ENCODE measurements around the gene AP1B1.

GRCh38 chr22:29306835-29307595 is 81.4 kb downstream of the AP1B1 start:
- TF ChIP-seq CTCF (conservative IDR thresholded peaks at IDR 0.05 in 1 of 2, IDR thresholded peaks at IDR 0.05 in 1 of 2; ENCODE audit: extremely low read depth in 1 of 2, insufficient read depth in 1 of 2, low read depth in 1 of 2, low read length in 2 of 2) (no peak), EZH2 (IDR thresholded peaks at IDR 0.05; ENCODE audit: borderline replicate concordance, low read length) (no peak)

All from mammary epithelial cell (primary cell).